Adipose tissue (tissue), 3 donors: ENCODE data around the gene CBX1. TPM values are rescaled to one million over a fixed set of nuclear protein-coding genes. Genes with fewer than 3 reads are reported as not detected.
"Not testable (repeated sequence)": the region's sequence is repeated elsewhere in the genome, so short reads cannot be mapped to it uniquely, and the experiment has no call there.

Source experiments
- H3K27ac ChIP-seq: one replicate; pipeline ENCODE4 v1.5.1; 2013; ENCODE audit warnings: low read depth, low read length
- whole genome bisulfite sequencing, 3 donors: extraction: QIAGEN DNeasy Blood & Tissue Kit; methylation state at CpG; one replicate each; pipeline ENCODE4 v1.1.7; 2013; 5-methylcytosine and 5-hydroxymethylcytosine counted together
- polyA plus RNA-seq, 3 donors: library from polyadenylated mRNA; stranded (reverse); fragments of 200-250 nt; gene quantifications; one replicate each; pipeline ENCODE4 v1.2.3, GENCODE V29; 2013
- donor health status: healthy with polysubstance abuse.
- donor health status: Bipolar disorder and iron deficiency.
- donor health status: healthy.

CBX1 gene
- polyA plus RNA-seq, 3 donors: 14.8 to 55.2 (median 20.8) TPM

DNA sequence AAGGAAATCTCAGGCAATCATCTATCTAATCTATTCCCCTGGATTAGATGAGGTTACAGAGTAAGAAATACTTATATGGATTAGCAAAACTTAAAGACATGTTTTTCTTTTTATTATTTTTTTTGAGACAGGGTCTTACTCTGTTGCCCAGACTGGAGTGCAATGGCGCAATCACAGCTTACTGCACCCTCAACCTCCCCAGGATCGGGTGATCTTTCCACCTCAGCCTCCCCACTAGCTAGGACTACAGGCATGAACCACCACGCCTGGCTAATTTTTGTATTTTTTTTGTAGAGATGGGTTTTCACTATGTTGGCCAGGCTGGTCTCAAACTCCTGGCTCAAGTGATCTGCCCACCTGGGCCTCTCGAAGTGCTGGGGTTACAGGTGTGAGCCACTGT is 56.4 kb downstream of the CBX1 start:
- H3K27ac ChIP-seq: no peak overlapping the region

DNA sequence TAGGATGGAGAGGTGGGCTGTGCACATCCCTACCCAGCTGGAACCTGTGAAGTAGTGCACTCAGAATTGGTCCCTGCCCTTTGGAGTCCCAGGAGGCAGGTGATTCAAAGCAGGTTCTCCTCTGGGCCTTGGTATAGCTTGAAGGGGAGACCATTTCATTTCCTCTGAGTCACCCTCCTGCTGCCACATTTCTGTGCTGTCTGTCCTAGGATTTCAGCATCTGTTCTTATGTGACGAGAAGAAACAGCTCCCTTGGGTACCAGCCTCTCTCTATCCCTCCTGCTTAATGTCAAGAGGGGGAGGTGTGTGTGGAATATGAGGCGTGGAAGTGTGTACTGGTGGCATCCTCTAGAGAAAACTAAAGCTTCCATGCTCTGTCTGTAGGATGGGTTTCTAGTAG is 58.1 kb downstream of the CBX1 start:
- H3K27ac ChIP-seq: no peak overlapping the region
- WGBS, 3 donors: 75 to 86% (median 83%) methylated on average over 2 of the region's 2 CpGs

More for the DNA sequence above, 56.4 kb downstream of the CBX1 start:
- 78 to 91% (median 83%) methylated on average over 4 of the region's 4 CpGs for WGBS, 3 donors

DNA sequence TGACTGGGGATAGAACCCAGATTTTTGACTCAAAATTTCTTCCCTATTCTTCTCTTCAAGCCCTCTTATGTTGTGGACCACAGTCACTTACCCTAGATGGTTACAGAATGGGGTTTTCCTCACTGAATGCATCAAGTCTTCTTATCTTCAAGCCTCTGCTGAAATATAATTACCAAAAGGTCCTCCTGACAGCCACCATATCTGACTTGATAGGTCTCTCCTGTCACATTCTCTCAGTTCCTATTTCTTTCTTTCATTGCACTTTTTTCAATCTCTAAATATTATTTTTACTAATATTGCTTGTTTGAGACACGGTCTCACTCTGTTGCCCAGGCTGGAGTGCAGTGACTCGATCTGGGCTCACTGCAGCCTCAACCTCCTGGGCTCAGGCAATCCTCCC is 62.6 kb downstream of the CBX1 start:
- 88 to 95% (median 91%) methylated on average over 2 of the region's 2 CpGs for WGBS, 3 donors
- no peak overlapping the region for H3K27ac ChIP-seq

DNA sequence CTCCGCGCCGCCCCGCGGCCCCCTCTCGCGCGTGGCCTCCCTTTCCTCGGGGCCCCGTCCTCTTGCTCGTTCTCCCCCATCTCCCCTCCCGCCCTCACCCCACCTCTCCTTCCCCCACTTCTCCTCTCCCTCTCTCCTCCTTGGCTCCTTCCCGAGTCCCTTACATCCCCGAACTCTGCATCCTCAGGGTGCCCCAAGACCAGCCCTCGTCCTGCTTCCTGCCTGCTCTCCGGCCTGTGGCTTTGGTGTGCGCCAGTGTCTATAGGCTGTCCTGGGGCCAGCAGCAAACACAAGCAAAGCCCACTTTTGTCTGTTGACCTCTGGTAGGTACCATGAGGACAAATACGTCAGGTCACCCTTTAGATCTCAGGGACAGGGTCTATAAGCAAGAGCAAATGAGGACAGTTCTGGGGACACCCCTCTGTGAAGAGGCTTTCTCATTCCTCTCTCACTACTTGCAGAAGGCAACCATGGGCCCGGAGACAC is 63.4 kb downstream of the CBX1 start:
- WGBS, 3 donors: 8 to 14% (median 10%) methylated on average over 14 to 19 of the region's 19 CpGs
- no peak overlapping the region for H3K27ac ChIP-seq

DNA sequence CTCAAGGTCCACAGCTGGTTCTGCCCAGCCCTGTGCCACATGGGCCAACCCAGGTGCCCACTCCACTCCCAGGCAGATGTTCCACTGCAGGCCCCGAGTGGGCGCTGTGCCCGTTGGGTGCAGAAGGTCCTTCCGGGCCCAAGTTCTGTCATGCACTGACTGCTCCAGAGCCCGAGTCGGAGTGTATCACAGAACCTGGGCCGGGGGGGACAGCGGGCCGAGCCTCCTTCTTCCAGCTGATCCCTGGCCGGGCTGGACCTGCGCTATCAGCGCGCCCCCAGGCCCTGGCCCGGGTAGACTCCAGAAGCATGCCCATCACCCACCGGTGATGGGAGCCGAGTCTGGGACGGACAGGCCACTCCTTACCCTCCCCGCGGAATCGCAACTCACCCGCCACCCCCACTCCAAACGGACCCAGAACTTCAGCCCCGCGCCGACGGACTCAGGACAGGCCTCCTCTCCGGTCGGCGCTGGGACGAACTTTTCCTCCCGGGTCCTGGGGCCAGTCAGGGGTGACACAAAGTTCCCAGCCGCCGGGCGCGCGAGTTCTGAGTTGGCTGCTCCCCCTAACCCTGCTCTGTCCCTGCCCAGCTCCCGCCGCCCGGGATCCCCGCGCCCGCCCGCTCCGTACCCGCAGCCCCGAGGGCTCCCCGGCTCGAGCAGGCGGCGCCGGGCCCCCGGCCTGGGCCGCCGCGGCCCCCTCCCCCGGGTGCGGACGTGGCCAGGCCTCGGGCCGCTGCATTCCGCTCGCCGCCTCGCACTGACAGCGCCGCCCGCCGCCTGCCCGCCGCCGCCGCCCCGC is 64.0 kb downstream of the CBX1 start, which contains the start of gene COPZ2:
Gene COPZ2 (minus strand): TSS at position 762 of the 802 bp plus-strand sequence. CDS start 20 bp downstream, at position 742.
- H3K27ac ChIP-seq: no peak within 1 kb of the TSS
- 1 to 4% (median 2%) methylated on average over 50 to 72 of the region's 73 CpGs for WGBS, 3 donors

DNA sequence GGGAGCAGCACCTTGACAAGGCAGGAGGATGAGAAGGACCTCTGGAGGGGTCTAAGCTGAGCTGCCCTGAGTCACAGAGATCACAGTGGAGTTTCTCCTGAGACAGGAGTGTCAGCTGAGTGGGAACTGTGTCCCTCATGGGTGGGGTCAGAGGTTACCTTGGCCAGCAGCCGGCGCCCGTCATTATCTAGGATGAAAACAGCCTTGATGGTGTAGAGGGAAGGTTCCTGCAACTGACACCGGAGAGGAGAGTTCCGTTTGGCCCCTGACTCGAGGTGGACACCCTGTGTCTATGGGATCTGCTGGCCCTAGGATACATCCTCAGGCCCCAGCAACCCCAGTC is 64.6 kb downstream of the CBX1 start:
- 27 to 57% (median 32%) methylated on average over 6 of the region's 6 CpGs for WGBS, 3 donors
- H3K27ac ChIP-seq: no peak overlapping the region

DNA sequence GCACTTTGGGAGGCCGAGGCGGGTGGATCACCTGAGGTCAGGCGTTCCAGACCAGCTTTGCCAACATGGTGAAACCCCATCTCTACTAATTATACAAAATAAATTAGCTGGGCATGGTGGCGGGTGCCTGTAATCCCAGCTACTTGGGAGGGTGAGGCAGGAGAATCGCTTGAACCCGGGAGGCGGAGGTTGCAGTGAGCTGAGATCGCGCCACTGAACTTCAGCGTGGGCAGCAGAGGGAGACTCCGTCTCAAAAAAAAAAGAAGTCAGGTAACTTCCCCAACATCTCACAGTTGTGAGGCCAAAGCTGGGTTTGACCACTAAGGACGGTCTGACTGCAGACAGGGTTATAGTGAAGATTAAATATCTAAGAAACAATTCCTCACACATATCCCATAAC is 66.5 kb downstream of the CBX1 start:
- 87 to 91% (median 88%) methylated on average over 12 of the region's 12 CpGs for WGBS, 3 donors
- H3K27ac ChIP-seq: not testable (repeated sequence)

DNA sequence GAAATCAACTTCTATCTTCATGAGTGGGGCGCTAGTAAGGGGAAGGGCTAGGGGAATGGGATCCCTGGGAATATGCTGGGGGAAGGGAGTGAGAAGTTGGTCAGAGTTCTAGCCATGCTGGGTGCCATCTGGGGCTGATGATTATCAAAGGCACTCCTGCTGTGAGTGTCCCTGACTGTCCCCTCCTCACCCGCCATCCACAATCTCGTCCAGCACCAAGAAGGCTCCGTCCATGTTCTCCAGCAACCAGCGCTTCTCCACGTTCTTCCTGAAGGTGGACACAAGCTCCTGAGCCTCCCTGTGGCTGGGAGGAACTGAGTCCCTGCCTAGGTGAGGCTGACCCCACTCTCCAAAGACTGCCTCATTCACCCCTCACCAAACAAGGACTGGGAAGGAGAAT is 69.3 kb downstream of the CBX1 start:
- H3K27ac ChIP-seq: no peak overlapping the region
- WGBS, 3 donors: 86 to 91% (median 88%) methylated on average over 6 of the region's 6 CpGs

DNA sequence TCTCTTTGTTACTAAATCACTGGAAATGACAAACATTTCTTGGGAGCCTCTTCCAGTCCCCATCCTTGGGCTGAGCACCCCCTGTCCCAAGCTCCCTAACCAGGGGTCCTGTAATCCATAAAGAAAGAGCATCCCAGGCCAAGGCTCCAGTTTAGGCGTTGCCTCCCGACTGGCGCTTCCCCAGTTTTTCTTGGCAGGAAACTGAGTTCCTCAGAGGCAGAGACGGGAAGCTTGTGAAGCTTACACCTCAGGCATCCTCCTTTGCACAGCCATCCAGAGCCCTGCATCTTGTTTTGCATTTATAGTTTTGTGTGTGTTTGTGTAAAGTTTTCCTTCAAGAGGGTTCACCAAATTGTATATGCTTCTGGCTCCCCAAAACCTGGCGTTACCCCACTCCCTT is 70.7 kb downstream of the CBX1 start:
- no peak overlapping the region for H3K27ac ChIP-seq
- 38 to 60% (median 52%) methylated on average over 5 of the region's 5 CpGs for WGBS, 3 donors

DNA sequence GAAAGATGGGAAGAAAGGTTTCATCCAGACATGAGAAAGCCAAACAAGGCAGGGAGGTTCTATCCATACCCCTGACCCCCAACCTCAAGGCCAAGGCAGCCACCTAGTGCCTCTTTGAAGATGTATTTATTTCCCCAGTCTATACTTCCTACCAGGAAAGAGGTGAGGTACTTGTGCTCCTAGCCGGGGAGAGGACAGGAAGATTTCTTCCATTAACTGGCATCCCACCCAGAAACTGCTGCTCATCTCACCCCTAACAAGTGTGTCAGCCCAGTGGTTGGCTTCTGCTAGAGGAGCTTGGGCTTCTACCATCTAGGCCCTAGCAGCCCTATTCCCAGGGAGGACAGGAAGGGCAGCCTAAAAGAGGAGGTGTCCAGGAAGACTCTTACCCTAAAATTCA is 72.5 kb downstream of the CBX1 start:
- WGBS, 3 donors: 82 to 91% (median 89%) methylated on average over 1 of the region's 1 CpG
- no peak overlapping the region for H3K27ac ChIP-seq

DNA sequence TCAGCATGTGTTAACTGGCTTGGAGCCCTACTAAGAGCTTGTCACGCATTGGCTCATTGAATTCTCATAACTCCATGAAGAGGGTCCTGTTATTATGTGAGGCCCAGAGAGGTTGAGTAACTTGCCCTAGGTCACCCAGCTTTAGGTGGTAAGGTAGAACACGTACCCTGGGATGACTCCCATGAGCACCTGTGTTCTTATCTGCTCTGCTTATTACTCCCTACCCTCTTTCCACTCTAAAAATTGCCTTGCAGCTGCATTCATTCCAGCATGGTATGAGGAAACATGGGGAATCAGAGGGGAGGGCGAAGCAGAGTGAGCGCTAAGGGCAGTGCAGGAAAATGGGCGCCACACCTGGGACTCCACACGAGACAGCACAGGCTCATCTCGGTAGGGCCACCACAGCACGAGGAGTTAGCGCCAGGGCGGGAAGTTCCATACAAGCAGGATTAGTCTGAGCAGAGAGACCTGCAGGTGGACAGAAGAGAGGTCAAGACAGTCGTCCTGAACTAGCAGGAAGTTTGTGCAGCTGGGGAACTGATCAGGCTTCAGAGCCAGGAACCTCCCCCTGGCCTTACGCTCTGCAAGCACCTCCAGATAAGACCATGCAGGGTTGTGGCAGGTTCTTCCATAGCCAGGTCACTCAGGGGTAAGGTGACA is 73.8 kb downstream of the CBX1 start:
- H3K27ac ChIP-seq: no peak overlapping the region
- WGBS, 3 donors: 69 to 81% (median 80%) methylated on average over 12 of the region's 12 CpGs

DNA sequence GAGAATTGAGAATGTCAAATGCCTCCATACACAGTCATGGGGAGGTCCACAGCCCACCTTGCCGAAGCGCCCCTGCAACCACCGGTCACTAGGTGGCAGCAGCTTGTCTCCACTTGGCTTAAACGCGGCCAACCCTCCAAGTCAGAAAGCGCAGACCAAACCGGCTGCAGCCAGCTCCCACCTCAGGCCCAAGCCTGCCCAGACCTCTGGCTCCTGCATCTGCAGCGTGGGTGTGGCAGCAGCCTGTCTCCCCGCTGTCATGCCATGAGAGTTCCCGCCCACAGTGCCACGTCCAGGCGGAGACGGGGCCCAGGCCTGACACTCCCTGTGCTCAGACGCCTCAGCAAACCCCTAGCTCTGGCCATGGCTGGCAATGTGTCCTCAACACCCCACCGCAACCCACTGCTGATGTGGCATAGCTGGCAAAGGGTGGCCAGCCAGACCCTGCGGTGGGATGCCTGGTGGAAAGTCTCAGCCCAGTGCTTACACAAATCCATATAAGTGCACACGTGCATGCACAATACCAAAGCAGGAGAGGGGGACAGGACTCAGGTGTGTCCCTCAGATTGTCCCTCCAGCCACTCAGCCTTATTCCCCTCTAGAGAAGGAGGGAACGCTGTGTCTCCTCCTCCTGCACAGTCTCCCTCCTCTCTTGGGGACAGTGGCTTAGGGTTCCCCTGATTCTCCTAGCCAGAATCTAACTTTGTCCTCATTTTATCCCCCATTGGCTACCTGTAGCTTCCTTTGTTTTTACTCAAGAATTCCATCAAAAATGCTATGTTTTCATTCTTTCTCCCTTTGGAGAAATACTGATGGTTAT is 74.6 kb downstream of the CBX1 start:
- WGBS, 3 donors: 21 to 25% (median 24%) methylated on average over 16 to 18 of the region's 18 CpGs
- no peak overlapping the region for H3K27ac ChIP-seq

DNA sequence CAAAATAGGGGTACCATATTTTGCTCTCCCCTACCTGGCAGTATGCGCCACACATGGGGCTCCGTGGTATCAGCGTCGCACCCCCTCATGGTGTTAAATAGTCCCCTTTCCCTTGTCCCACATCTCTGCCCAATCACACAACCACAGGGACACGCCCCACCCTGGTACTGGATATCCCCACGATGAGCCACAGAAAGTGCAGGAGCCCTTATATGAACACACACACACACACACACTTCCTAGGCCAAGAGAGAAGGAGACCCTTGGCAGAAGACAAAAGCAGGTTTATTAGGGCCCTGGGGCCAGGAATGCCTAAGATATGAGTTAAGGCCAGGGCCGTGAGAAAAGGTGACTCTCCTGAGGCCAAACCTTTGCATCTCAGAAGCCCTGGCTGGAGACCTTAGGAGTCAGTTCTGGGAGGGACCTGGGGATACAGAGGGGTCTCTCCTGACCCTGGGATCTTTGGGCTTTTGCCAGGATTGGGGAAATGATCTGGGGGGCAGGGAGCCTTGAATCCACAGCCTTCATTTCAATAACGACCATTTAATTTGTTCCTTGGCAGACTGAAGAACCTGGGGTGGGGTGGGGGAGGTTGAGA is 75.3 kb downstream of the CBX1 start:
- no peak overlapping the region for H3K27ac ChIP-seq
- 29 to 32% (median 29%) methylated on average over 8 of the region's 8 CpGs for WGBS, 3 donors

DNA sequence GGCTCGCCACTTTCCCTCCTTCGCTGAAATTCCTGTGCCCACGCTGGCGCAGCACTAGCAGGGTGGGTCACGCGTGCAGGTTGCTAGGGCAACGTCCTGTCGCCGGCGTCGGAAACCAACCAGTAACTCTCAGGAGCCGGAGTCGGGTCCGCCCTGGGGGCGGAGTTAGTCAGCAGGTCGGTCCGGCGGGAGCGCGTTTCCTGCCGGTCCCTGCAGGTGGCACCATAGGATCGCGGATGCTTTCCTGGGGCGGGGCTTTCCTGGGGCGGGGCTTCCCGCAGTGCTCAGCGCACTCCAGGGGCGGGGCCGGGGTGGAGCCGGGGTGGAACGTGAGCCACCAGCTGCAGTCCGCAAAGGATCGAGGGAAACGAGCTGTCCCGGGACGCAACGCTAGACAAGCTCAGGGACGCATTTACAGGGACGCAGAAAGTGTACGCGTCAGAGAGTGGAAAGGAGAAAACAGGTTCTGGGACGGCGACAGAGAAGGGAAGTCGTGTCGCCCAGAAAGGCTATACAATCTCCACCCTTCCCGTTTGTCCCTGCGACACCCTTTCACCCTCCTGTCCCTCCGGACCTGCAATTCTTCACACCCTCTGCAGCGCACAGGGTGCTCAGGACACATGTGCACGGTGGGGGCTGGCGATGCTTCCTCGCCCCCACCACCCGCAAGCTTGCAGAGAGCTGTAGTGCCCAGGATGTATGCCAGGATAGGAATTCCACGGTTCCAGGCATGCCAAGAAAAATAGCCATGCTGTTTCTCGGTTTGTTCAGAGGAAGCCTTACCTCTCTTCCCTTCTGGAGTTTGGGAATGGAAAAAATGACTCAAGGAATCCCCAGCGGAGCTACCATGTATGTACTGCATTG is 76.0 kb downstream of the CBX1 start:
- H3K27ac ChIP-seq: no peak overlapping the region
- WGBS, 3 donors: 0 to 1% (median 1%) methylated on average over 55 to 56 of the region's 56 CpGs

DNA sequence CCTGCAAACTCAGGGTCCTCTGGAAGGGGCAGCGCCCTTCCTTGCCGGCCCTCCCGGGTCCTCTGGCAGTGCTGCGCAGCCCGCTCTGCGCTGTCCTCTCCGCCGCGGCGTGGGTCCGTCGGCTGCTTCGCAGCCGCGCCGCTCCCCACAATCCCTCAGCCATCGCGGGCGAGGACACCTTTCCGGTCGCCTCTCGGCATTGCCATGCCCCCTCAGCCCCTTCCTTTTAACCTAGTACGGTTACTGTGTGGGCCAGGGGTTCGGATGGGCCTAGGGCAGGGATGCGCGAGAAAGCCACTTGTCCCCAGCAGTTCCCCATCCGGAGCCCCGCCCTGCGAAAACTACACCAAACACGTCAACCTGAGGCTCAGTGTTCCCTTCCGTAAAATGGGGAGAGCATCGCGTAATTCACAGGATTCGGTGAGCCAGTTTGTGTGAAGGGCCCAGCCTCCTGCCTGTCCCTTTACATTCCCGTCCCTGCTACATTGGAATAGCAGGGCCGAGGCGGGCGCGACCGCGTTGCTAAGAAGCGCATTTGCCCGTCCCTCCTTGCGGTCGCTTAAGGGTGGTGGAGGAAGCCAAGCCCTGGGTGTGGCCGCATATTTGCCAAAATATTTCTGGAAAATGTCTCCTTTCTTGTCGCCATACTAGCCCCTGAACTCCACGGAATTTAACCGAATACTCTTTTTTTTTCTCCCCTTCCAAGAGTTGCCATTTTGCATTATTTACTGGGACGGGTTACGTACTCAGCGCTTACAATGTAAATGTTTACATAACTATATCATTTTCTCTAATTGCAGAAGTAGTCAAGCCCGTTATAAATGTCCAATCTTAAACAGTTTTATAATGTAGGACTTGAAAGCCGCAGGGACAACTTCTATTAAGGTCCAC is 76.9 kb downstream of the CBX1 start:
- H3K27ac ChIP-seq: no peak overlapping the region
- 1 to 2% (median 1%) methylated on average over 54 of the region's 54 CpGs for WGBS, 3 donors

DNA sequence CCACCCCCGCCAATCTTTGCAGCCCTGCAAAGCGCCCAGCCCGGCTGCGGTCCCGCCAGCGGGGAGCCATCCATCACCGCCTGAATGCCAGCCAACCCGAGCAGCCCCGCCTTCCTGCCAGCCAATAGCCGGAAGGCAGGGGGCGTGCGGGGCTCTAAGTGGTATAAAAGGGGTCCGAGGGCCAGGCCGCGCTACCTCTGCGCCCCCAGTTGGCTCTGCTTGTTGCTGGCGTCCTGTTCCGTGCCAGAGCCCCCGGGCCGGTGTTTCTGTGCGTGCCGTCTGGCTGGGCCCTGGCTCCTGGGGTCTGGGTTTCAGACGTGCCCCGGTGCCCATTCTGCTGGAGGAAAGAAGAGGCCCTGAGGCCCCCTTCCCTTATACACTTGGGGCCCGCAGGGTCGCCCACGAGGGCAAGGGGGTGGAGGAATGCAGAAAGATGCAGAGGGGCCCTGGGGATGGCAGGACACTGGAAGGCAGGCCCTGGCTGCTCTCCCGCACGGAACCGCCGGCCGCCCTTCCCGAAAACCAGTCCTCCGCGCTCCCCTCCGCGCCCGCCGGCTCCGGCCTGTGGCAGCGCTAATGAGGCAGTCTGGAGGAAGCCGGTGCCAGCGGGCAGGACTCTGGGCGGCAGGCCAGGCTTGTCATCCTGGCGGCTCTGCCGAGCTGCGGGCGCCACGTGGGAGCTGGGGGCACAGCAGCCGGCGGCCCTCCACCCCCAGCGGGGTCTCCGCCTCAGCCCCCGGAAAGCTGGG is 77.7 kb downstream of the CBX1 start:
- WGBS, 3 donors: 1 to 3% (median 1%) methylated on average over 45 to 54 of the region's 54 CpGs
- no peak overlapping the region for H3K27ac ChIP-seq
